ENCODE data around the gene FRAS1.
A peak's percentile ranks its signal among the peaks of the same experiment; 100 is the strongest.
"Not testable (repeated sequence)": the region's sequence is repeated elsewhere in the genome, so short reads cannot be mapped to it uniquely, and the experiment has no call there.

Gene FRAS1

DNA sequence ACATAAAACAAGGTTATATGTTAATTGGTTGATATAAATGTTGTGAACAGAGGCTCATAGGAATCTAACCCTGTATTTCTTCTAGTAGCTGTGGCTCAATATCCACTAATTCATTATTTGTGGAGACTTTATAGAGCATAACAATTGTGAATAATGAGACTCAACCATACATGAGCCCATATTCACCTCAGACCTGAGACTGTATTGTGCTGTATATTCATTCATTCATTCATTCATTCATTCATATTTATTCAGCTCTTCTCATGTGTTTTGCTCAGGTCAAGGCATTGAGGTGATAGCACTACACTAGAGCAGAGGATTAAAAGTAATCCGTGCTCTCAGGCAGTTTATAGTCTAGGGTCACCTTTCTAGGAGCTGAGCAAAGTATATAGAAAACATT is 470.0 kb downstream of the FRAS1 start:
- no peak for DNase-seq

DNA sequence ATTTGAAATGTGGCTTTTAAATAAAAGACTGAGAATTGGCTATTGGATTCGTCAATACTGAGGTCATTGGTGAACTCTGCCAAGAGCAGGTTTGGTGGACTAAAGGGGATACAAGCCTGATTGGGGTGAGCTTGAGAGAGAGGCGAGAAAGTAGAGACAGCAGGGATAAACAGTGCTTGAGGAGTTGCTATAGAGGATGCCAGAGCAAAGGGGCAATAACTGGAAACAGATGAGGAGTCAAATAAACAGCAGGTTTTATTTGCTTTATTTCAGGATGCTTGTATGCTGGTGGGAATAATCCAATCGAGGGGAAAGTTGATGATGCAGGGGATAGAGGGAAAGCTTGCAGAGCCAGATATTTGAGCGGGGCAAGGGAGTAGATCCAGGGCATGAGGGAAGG is 470.4 kb downstream of the FRAS1 start:
- no peak for DNase-seq

- peak; percentile 67 for DNase-seq
Observed at GRCh38 chr4:78528327-78528726, 471.2 kb downstream of the FRAS1 start.

DNA sequence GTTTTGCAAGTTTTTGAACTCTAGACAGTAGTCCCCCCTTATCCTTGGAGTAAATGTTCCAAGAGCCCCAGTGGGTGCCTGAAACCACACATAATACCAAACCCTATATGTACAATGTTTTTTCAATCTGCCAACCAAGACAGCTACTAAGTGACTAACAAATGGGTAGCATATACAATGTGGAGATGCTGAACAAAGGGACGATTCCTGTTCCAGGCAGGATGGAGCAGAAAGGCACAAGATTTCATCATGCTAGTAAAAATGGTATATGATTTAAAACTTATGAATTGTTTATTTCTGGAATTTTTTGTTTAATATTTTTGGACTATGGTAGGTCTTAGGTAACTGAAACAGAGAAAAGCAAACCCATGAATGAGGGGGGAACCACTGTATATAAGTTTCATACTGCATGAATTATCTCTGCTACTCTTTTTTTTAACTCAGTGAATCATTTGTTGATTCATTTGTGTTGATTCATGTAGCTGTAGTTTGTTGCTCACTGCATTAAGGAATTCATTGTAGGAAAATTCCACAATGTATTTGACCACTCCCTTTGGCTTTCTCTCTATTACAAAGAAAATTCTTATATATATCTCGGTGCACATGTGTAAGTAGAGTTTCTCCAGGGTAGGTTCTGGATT is 472.6 kb downstream of the FRAS1 start:
- DNase-seq = peak; percentile 57

DNA sequence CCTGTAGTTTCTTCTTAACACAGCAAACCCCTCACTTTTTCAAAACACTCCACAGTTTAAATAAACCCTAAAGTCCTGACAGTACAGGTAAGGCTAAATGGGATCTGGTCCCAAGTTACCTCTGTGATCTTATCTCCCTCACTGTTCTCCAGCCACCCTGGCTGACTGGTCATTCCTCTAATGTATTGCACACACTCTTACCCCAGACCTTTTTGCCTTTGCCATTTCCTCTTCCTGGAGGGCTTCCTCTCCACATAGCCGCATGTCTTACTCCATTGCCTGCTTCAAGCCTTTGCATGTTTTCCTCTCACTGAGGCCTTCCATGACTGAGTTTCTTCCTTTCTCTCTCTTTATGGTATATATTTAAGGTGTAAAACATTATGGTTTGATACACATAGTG is 474.9 kb downstream of the FRAS1 start:
- DNase-seq = no peak

DNA sequence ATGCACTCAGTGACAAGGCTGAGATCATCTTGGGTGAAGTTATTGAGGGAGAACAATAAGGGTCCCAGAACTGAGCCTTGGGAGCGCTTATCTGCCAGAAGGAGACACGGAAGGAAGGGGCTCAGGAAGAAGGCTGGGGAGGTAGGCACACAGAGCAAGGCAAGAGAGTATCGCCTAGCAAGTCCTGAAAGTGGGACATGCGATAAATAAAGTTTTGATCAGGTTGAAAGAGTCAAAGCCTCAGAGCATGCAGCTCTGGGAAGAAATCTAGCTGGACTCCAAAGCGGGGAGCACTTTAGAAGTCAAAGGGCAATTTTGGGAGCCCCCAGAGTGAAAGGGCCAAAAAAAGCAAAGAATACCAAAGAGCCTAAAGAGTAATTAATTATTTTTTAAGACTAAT is 476.7 kb downstream of the FRAS1 start:
- no peak for DNase-seq

DNA sequence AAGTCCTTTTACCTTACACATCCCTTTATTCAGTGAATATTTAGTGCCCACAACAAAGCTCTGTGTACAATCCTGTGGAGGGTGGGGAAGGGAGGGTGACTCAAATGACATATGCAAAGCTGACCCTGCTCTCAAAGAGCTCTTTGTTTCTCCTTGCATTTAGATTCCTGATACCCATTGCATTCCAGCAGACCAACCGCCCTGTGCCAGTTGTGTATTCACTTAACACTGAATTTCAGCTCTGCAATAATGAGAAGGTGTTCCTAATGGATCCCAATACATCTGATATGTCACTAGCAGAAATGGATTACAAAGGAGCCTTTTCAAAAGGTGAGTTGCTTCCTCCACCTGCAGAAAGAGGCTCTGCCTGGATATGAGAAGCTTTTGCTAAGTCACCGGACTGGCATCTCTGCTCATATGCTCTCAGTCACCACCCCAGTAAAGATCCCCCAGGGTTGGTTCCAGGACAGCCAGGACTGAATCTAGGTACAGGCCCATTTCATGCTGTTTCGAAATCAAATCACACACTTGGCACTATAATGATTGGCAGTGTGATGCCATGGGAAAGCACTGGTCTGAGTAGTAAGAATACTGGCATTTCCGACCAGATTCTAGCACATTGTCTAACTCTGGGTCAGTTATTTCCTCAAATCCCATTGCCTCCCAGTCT is 477.3 kb downstream of the FRAS1 start:
- DNase-seq = no peak

DNA sequence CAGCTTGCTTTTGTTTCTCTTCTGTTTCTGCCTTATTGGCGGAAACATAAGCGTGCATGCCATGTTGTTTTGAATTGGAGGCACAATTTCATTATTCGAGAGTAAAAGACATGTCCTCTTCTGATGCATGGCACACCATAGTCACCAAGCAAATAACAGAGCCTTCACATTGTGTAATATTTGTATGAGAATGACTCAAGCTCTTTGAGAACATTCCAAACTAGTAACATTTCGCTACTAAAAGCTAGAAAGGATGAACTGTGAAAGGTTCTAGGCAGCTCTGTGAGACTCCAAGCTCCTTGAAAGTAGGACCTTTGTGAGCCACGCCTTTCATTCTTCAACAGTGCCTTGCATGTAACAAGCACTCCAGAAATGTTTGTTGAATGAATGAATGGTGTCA is 485.2 kb downstream of the FRAS1 start:
- peak; percentile 43 for DNase-seq

GRCh38 chr4:78543424-78544125 is 486.5 kb downstream of the FRAS1 start:
- DNase-seq = no peak

- no peak for DNase-seq
Observed at GRCh38 chr4:78544678-78545077, 487.6 kb downstream of the FRAS1 start.

DNA sequence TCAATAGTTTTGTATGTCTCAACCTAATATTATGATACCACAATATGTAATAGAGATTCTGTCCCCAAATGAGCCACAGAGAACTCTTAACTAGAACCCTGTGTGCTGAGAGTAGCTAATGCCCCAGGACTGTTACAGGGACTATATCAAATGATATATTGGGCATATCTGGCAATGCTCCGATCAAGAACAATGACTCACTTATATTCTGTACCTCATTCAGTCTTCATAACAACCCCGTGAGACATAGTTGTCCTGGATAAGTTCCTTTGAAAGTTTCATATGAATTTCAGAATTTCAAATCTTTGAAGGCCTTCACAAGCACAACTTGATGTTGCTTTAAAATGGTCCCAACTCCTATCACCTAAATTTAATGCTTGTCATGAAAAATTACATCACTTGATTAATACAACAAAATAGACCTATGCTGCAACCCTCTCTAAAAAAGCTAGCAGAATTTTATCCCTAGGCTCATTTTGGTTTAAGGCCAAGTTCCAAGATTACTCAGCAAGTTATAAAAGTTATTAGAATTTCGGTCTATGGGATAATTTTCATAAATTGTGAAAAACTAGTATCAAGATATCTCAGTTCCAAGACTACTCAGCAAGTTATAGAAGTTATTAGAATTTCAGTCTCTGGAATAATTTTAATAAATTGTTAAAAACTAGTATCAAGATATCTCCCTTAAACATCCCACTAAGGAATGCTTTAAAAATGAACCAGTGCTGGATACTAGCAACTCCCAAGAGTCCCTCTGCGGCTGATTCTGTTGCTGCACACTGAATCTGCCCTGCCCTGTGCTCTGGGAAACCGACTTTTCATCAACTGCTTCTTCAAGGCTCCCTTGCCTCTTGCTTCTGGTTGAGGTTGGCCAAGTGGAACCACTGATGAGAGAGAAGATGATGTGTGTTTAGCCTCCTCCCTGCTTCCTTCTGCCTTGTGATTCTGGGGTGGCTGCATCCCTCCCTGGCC is 488.4 kb downstream of the FRAS1 start:
- no peak for DNase-seq

DNA sequence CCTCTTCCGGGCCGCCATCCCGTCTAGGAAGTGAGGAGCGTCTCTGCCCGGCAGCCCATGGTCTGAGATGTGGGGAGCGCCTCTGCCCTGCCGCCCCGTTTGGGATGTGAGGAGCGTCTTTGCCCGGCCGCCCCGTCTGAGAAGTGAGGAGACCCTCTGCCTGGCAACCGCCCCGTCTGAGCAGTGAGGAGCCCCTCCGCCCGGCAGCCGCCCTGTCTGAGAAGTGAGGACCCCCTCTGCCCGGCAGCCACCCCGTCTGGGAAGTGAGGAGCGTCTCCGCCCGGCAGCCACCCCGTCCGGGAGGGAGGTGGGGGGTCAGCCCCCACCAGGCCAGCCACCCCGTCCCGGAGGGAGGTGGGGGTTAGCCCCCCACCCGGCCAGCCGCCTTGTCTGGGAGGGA is 490.8 kb downstream of the FRAS1 start:
- not testable (repeated sequence) for DNase-seq

- not testable (repeated sequence) for DNase-seq
Observed at GRCh38 chr4:78548889-78549288, 491.8 kb downstream of the FRAS1 start.

- no peak for DNase-seq
Observed at GRCh38 chr4:78551420-78552351, 494.6 kb downstream of the FRAS1 start, which contains the start of gene ANXA3. Gene ANXA3 (plus strand): TSS chr4:78551770. CDS start chr4:78554474, 2,704 bp downstream.

GRCh38 chr4:78552389-78553042 is 495.4 kb downstream of the FRAS1 start:
- no peak for DNase-seq

GRCh38 chr4:78553043-78553396 is 495.9 kb downstream of the FRAS1 start:
- no peak for DNase-seq

DNA sequence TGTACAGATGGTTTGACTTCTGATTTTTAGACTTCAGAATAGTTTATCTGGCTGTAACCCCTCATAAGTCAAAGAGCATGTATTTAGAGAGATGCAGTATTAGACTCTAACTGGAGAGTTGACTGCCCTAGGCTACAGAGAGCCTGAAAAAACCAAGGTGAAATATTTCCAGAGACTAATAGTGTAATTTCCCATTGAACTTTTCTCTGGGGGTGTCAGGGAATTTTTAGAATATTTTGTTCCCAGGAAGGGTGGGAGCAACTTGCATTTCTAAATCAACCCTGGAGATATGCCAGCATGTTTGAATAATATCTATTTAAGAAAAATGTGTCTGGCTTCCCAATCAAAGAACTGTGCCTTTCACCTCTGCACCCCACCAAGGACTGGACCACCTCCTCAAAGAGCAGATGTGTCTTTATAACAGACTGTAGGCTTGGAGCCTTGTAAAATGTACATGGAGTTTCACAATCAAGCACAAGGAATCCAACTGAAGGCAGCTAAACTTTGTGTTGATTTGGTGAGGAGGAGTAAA is 496.5 kb downstream of the FRAS1 start:
- peak; percentile 57 for DNase-seq

DNA sequence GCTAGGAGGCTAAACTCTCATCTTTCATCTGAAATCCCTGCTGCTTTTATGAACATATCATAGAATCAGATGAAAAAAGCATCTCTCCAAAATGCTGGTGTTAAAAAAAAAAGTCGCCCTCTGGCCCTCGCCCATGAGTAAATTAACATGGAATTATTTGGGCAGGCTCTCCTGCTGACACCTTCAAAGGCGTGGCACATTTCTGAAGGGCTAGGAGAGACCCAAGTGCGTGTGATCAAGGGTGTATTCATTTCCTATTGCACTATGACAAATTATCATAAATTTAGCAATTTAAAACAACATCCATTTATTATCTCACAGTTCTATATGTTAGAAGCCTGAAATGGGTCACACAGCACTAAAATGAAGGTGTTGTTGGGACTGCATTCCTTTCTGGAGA is 499.5 kb downstream of the FRAS1 start:
- DNase-seq = no peak

- no peak for DNase-seq
Observed at GRCh38 chr4:78557841-78558240, 500.7 kb downstream of the FRAS1 start.

GRCh38 chr4:78558410-78558809 is 501.3 kb downstream of the FRAS1 start:
- DNase-seq = no peak

Measured in EL (cell line).